Measurements from ENCODE around the gene ADAM17.

ADAM17 gene

GRCh38 chr2:9545502-9545901 lies 10.1 kb downstream of the ADAM17 start:
- no peak overlapping the region for H3K4me3 ChIP-seq (ENCODE audit: low read length)
- no peak overlapping the region for H2AFZ ChIP-seq (ENCODE audit: low read length)
- no peak for DNase-seq
- no peaks in the 10 kb centered on the region for H3K27me3 ChIP-seq (replicated peaks; ENCODE audit: insufficient read depth, low read length)
- H3F3A ChIP-seq (ENCODE audit: insufficient read depth, low read length) = peaks cover 19% of the 10 kb centered on the region
- TF ChIP-seq CTCF (IDR thresholded peaks at IDR 0.05; ENCODE audit: low read length) (no peak), EZH2 (optimal IDR thresholded peaks at IDR 0.05; ENCODE audit: low read depth, low read length) (no peak), EZH2phosphoT487 (IDR thresholded peaks at IDR 0.05; ENCODE audit: low read length) (no peak)
- H3K36me3 ChIP-seq (replicated peaks; ENCODE audit: insufficient read depth, low read length) = no peaks in the 10 kb centered on the region
- peaks cover 22% of the 10 kb centered on the region for H3K4me1 ChIP-seq (ENCODE audit: low read length)
- H3K27ac ChIP-seq (ENCODE audit: low read length) = no peak overlapping the region
- H3K9me2 ChIP-seq (replicated peaks; ENCODE audit: insufficient read depth, low read length) = no peaks in the 10 kb centered on the region
- no peak overlapping the region for H3K9ac ChIP-seq (ENCODE audit: low read length)
- H3K4me2 ChIP-seq (ENCODE audit: low read depth, low read length) = no peak overlapping the region
- H3K9me3 ChIP-seq (replicated peaks; ENCODE audit: insufficient read depth, low read length) = no peaks in the 10 kb centered on the region
- peaks cover 78% of the 10 kb centered on the region for H3K79me2 ChIP-seq (ENCODE audit: low read length)
- H4K20me1 ChIP-seq (ENCODE audit: insufficient read depth, low read length) = no peaks in the 10 kb centered on the region

GRCh38 chr2:9543557-9543956 lies 12.1 kb downstream of the ADAM17 start:
- Histone ChIP-seq H3K27ac (ENCODE audit: low read length) (no peak overlapping the region), H3K79me2 (ENCODE audit: low read length) (peaks cover 67% of the 10 kb centered on the region), H3K4me1 (ENCODE audit: low read length) (peaks cover 13% of the 10 kb centered on the region), H3K4me3 (ENCODE audit: low read length) (no peak overlapping the region), H3K9me3 (replicated peaks; ENCODE audit: insufficient read depth, low read length) (no peaks in the 10 kb centered on the region), H2AFZ (ENCODE audit: low read length) (no peak overlapping the region), H3F3A (ENCODE audit: insufficient read depth, low read length) (peaks cover 7% of the 10 kb centered on the region), H3K27me3 (replicated peaks; ENCODE audit: insufficient read depth, low read length) (no peaks in the 10 kb centered on the region), H3K9me2 (replicated peaks; ENCODE audit: insufficient read depth, low read length) (no peaks in the 10 kb centered on the region), H3K36me3 (replicated peaks; ENCODE audit: insufficient read depth, low read length) (no peaks in the 10 kb centered on the region), H3K9ac (ENCODE audit: low read length) (no peak overlapping the region), H4K20me1 (ENCODE audit: insufficient read depth, low read length) (no peaks in the 10 kb centered on the region), H3K4me2 (ENCODE audit: low read depth, low read length) (peak overlapping the region; percentile 12; the same call in 1 of the 2 replicates)
- no peak for DNase-seq
- TF ChIP-seq CTCF (IDR thresholded peaks at IDR 0.05; ENCODE audit: low read length) = no peak
- TF ChIP-seq EZH2 (optimal IDR thresholded peaks at IDR 0.05; ENCODE audit: low read depth, low read length) = no peak
- no peak for TF ChIP-seq EZH2phosphoT487 (IDR thresholded peaks at IDR 0.05; ENCODE audit: low read length)

DNA sequence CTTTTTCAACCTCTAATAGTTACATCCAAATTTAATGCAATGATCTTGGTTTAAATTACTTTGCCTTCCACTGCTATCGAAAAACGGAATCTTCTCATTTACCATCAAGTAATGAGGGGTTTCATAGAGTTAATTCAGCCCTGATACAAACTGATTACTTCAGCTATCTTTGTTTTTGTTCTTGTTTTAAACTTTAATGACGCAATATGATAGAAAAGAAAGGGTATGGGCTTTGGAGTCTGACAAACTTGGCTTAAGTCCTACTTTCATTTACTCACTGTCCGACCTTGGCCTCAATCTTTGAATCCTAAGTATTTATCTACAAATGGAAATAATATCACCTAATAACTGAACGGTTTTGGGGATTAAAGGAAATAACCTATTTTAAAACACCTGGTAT lies 16.1 kb downstream of the ADAM17 start:
- Histone ChIP-seq H3K9me2 (replicated peaks; ENCODE audit: insufficient read depth, low read length) (no peaks in the 10 kb centered on the region), H3K79me2 (ENCODE audit: low read length) (peaks cover 37% of the 10 kb centered on the region), H3F3A (ENCODE audit: insufficient read depth, low read length) (no peaks in the 10 kb centered on the region), H3K27me3 (replicated peaks; ENCODE audit: insufficient read depth, low read length) (no peaks in the 10 kb centered on the region), H3K36me3 (replicated peaks; ENCODE audit: insufficient read depth, low read length) (no peaks in the 10 kb centered on the region; the same call in 1 of the 2 replicates), H3K9me3 (replicated peaks; ENCODE audit: insufficient read depth, low read length) (no peaks in the 10 kb centered on the region), H3K27ac (ENCODE audit: low read length) (no peak overlapping the region), H3K4me1 (ENCODE audit: low read length) (peaks cover 9% of the 10 kb centered on the region), H4K20me1 (ENCODE audit: insufficient read depth, low read length) (no peaks in the 10 kb centered on the region), H3K9ac (ENCODE audit: low read length) (no peak overlapping the region), H3K4me3 (ENCODE audit: low read length) (no peak overlapping the region), H2AFZ (ENCODE audit: low read length) (no peak overlapping the region), H3K4me2 (ENCODE audit: low read depth, low read length) (no peak overlapping the region)
- TF ChIP-seq EZH2phosphoT487 (IDR thresholded peaks at IDR 0.05; ENCODE audit: low read length) = no peak
- TF ChIP-seq CTCF (IDR thresholded peaks at IDR 0.05; ENCODE audit: low read length) = no peak
- TF ChIP-seq EZH2 (optimal IDR thresholded peaks at IDR 0.05; ENCODE audit: low read depth, low read length) = no peak
- no peak for DNase-seq

Measured in MM.1S (cell line).